HG03378 (cell line): ENCODE results near the gene SMAD3.
"Not testable (repeated sequence)": the region's sequence is repeated elsewhere in the genome, so short reads cannot be mapped to it uniquely, and the experiment has no call there.

Experiments
- ATAC-seq: cut with Tn5 transposase; IDR thresholded peaks from one replicate; pipeline ENCODE4 v1.9.1; 2021; ENCODE audit warnings: mild to moderate bottlenecking, moderate library complexity; ENCODE audit not compliant: unreplicated experiment

SMAD3 gene

DNA sequence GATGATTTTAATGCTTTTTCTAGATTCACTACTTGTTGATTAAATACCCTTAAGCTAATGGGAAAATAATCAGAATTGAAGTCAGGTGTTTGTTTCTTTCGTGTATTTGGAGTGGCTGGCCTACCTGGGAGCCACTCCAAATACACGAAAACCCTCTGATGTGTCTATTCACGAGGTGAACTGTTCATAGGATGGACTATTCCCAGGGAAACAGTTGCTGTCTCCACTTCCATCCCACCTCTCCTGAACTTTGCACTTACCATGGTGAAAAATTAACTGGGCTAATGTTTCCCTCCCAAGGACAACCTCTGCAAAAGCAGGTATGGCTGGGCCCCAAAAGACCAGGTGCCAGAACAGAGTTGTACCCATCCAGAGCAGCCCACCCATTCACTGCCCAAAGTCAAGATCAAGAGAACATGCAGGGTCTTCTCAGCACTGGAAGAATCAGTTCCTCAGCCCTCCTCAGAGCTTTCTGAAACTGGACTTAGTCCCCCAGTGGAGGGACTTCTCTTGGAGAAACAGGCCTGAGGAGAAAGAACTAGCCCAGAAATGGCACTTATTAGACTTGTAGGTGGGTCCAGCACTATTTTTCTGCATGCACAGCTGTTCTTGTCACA, 2.9 kb upstream of the SMAD3 start:
- ATAC-seq, result no peak

DNA sequence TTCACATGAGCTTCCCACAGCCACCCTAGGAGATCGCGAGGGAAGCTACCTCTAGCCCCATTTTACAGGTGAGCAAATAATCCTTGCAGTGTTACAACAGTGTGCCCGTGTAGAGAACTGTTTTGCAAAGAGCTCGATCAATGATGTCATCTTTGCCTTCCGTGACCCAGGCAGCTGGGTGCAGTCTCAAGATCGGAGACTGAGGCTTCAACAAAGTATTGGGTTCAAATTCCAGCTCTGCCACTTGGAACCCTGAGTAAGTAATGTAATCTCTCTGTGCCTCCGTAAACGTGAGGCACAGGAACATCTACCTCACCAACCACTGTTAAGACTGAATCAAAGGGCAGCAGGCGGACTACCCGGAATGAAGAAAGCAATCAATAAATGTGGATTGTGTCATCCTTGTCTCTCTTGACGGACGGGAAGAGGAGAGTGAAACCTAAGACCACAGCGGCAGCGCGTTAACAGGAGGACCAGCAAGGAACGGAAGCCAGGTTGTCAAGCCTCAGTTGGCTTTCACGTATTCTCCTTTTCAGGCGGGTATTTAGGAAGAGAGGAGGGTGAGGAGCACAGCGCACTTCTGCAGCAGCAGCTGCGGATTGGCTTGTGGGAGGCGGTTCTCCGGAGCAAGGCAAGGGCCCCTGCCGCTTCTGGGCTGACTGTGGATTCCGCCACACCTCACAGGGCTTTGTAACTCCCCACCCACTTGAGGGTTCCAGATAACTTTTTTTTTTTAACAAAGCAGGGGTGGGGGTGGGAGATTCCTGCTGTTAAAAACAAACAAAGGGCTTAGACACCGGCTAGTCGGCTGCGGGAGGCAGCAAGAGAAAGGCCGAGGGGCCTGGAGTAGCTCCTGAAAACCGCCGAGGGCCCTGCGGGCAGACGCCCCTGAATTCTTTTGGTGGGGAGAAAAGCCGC, 1.5 kb upstream of the SMAD3 start:
- no peak for ATAC-seq

DNA sequence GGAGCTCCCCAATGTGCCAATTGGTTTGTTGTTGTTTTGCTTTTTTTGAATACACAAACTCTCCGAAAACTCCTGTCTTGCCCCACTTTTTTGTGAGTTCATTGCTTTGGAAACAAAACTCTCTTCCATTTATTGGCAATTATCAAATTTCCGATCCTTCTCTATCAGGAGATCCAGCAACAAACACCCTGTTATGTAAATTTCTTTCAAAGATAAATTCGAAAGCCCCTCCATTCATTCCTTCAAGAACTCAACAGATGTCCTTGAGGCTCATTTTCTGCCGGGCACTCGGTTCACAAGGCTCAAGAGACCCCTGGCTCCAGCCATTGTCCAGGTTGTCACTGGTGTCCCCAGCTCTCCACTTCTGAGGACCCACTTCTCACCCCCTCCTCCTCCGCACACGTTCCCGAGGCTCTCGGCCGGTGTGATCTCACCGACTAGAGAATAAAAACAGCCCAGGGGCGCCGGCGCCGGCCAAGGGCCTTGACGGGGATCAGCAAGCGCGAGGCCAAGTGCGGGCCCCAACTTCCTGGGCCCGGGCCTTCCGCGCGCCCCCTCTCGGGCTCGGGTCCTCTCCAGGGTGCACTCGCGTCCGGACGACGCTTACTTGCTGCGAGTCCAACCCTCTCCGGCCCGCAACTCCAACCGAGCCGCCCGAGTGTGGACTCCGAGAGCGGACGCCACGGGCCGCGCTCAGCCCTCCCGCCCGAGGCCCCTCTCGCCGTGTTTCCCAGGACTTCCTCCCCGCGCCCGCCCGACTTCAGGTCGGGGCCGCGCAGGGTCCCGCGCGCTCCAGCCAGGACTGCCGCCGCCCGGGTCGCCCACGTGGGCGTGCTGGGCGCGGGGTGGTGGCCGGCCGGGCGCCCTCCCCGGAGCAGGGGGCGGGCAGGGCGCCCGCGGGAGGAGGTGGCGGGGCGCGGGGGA, 533 bp upstream of the SMAD3 start:
- ATAC-seq, result no peak

DNA sequence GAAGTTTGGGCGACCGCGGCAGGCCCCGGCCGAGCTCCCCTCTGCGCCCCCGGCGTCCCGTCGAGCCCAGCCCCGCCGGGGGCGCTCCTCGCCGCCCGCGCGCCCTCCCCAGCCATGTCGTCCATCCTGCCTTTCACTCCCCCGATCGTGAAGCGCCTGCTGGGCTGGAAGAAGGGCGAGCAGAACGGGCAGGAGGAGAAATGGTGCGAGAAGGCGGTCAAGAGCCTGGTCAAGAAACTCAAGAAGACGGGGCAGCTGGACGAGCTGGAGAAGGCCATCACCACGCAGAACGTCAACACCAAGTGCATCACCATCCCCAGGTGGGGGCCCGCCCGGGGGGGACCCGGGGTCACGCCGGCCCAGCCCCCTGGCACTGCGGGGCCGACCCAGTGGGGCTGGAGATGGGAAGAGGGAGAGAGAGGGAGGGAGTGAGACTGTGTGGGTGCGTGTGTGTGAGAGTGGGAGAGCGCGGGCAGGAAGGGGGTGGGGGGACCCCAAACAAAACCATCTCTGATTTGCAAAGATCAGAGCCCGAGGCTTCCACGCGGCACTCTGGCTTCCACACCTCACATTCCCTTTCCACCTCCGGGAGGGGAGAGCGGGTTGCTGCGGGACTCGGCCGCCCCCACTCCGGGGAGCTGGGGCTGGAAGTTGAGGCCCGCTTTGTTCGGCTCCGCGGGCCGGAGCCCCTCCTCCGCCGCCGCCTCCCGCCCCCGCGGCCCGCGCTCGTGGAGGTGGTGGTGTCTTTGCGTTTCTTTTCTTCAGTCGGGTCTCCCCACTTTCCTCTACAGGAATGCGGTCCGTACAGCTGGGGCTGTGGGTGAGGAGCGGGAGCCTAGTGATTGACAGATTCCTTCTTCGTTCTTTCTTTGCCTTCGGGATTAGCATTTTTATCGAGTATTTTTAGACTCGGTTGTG, 898 bp downstream of the SMAD3 start:
- no peak for ATAC-seq

DNA sequence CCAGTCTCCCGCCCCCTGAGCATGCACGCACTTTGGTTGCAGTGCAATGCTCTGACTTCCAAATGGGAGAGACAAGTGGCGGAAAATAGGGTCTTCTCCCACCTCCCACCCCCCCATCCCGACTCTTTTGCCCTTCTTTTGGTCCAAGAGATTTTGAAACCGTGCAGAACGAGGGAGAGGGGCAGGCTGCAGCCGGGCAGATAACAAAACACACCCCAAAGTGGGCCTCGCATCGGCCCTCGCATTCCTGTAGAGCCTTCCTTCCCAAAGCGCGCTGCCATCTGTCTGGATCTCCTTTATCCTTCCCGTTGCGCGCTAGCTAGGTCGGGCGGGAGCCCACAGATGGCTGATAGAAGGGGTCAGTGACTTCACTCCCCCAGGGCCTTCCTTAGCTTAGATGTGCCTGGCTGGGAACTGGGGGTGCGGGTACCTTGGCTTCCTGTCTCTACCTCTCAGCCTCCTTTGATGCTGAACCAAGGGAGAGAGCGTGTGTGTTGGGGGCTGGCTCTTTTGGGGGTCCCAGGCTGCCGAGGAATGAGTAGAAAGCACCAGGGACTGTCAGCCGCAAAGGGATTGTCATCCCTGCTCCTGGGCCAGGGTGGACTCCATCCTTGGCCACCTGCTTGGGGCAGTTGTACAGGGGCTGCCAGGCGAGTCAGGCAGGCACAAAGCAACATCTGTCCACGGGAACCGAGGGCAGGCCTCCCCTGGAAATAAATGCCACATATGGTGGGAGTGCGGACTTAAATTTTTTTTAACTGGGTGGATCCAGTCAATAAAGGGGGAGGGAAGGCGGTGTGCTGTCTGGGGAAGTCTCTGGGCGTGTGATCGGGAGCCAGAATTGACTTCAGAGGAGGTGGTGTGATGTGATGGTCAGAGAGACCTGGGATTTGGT, 1.8 kb downstream of the SMAD3 start:
- ATAC-seq, result no peak

DNA sequence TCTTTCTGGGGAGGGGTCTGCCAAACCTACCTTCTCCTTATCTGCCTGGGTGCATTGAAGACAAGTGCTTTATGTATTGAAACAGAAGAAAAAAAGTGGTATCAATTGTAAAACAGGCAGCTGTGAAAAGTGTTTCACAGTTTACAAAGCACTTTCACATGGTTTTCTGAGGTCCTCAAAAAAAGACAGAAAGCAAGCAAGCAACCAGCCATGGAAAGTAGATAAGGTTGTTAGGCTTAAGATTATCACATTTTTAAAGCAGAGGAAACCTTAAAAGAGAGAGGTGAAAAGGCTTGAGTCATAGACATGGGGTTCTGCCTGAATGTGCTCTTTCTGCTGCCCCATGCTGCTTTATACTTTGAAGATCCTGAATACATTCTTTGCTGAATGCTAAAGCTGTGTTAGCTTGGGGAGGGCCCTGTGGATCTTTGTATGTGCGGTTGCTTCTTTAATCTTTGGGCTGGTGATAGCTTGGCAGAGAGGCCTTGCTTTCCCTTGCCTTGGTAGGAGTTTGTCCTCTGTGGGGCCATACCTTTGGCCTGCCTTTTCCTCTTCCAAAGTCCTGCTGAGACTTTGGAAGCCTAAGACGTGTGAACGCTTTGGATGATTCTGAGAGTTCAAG, 2.6 kb downstream of the SMAD3 start:
- no peak for ATAC-seq

DNA sequence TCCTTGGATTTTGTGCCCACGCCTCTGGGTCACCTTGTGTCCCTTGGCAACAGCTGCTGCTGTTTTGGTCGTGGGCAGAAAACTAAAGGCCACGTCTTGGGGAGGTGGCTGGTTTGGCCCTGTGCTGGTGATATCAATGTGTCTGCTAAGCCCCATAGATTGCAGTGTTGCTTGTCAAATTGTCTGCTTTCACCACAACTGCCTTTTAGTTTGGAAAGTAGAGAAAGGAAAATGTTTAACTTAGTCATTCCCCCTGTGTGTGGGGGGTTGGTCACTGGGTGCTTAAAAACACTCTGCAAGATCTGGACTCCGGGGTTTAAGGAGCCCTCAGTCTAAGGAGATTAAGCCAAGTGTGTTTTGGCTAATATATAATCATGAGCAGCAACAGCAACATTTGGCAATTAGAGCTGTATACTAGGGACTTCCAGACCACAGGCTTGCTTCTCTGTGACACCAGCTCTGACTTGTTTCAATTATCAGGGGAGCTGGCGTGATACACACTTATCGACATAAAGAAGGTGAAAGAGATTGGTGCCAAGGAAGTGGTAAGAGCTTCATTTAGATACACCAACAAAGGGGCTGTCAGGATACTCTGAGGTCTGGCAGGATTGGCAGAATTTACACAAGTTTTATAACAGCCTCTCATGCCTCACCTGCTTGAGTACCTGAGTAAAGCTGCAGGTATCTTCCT, 3.5 kb downstream of the SMAD3 start:
- no peak for ATAC-seq

DNA sequence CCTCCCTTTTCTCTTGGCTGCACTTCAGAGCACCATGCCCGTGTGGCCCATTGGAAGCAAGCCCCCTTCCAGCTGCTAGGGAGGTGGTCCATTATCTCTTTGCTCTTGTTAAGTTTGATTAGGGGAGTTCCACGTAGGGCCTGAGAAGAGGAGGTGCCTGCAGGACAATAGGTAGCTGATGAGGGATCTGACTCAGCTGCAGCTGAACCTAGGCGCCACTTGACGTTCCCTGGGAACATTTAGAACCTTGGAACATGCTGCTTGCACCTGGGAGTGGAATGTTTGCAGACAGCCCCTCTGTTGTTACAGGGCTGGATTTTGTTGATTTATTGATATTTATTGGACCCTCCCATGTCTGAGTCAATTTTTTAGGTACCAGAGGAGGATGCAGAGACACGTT, 4.7 kb downstream of the SMAD3 start:
- no peak for ATAC-seq

DNA sequence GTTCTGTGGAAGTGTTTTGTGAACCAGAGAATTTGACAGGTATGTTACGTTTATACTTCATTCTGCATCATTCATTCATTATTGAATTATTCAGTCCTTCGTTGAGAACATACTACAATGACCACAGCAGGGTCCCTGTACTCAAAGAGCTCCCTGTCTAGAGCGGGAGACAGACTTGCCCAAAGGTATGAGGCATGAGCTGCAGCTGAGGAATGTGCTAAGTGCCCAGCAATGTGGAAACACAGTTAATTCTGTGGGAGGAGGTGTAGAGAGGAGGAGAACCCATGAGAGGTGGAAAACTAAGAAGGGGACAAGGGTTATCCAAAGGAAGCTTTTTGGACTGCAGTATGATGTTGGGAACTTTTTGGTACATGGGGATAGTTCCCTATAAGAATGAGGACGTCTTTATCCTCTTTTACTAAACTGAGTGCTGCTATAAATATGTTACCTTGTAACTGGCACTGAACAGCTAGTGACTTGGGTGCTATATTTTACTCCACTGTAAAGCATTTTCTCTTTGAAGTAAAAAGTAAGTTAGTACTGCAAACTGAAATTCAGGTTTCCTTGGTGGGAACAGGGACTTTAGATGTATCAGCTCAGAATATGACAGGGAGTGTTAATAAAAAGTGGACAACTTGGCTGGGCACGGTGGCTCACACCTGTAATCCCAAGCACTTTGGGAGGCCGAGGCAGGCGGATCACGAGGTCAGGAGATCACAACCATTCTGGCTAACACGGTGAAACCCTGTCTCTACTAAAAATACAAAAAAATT, 5.7 kb downstream of the SMAD3 start:
- no peak for ATAC-seq

DNA sequence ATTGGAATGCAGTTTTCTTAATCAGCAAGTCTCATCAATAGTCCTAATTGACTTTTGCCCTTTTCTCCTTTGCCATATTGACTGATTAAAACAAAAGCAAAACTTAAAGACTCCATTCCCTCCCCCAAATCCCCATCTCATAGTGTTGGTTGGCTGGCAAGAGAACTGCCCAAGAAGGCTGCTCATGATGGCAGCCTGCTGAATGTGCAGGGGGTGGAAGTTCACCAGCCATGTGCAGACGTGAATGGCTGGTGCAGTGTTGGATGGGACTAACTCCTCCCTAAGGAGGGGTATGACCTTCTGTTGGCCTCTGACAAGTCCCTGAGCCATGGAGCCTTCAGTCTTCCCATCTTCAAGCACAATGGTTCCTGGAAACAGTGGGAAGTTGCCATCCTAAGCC, 7.0 kb downstream of the SMAD3 start:
- no peak for ATAC-seq

DNA sequence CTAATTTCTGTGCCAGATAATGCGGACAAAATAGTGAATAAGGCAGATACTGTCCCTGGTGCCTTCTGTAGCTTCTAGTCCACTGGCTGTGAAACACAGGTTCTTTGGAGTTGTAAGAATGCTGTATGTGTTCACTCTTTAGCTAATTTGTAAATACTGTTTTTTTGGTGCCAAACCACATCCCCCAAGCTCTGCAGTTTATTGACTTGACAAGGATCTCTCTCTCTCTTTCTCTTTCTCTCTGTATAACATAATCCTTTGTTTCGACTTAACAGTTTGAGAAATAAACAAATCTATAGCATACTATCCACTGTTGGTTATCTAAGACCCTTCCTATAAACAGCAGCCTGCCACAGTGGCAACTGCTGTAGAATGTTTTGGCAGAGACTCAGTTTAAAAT, 7.6 kb downstream of the SMAD3 start:
- no peak for ATAC-seq

DNA sequence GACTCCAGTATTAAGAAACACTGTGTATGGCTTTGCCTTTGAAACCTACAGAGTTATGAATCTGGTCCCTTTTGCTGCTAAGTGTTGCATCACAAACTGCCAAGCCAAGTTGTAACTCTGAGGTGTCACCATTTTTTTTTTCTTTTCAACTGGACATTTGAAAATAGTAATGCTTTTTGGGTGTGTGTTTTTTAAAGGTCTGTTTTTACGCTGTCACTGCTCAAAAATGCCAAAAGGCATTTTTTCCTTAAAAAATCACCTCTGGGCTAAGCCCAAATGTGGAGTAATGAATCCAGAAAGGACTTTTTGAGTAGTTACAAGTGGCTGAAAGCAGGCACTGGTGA, 9.5 kb downstream of the SMAD3 start:
- ATAC-seq, result no peak

DNA sequence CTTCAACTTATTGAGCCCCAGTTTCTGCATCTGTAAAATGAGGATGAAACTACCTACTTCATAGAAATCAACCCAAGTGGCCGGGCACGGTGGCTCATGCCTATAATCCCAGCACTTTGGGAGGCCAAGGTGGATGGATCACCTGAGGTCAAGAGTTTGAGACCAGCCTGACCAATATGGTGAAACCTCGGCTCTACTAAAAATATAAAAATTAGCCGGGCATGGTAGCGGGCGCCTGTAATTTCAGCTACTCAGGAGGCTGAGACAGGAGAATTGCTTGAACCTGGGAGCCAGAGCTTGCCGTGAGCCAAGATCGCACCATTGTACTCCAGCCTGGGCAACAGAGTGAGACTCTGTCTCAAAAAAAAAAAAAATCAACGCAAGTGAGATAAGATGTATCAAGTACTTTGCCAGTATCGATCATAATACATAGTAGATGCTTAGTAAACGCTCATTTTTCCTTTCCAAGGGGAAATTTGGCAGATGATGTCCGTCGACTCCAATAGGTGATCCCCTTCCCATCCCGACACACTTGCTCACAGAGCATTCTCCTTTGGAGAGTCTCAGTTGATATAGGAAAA, 10.2 kb downstream of the SMAD3 start:
- ATAC-seq, result not testable (repeated sequence)

DNA sequence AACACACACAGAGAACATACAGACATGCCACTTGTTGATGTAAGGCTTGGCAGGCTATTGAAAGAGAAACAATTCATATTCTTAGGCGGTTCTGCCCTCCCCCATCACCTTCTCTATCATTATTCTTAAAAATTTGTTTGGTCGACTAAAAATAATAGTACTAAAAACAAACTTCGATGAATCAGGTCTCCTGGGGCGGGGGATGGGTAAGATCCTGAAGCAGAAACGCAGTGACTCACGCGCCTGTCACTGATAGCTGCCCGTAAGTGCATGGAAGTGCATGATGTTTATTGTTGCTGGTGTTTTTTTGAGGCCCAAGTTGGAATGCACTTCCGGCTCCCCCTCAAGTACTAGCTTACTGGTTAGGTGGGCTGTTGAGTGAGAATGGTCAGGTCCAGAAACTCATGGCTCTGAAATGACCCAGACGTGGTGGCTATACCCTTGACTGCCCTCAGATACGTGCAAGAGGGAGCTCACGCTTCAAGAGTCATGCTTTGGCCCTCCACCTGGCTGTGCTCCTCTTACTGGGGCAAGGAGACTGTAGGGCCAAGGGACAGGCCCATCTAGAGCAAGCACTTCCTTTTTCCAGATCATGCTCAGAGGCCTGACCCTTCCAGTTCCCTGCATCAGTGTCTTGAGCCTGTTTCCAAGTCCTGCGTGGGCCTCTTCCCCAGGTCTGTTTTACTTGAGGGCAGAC, 10.9 kb downstream of the SMAD3 start:
- no peak for ATAC-seq

DNA sequence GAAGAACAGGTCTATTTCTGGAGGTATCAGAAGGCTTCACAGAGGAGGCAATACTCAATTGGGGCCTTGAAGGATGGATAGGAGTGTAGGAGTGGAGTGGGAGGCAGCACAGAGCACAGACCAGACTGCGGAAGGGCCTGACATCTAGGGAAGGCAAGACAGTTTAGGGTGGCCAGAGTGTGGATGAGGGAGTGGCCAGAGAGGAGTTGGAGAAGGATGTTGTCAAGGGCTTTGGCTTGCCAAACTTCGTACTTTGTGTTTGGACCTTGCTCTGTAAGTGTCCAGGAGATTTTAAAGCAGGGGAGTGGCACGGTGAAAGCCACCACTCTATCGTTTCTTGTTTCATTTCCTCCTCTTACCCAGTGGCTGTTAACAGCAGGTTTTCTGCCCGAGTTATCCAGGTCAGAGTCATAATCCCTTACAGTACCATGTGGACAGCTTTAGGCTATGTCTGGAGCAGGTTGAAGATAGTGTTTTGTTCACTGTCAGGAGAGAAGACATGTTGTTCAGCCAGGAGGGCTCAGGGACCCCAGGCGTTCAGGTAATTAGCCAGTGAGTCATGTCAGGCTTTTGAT, 12.3 kb downstream of the SMAD3 start:
- ATAC-seq, result no peak

DNA sequence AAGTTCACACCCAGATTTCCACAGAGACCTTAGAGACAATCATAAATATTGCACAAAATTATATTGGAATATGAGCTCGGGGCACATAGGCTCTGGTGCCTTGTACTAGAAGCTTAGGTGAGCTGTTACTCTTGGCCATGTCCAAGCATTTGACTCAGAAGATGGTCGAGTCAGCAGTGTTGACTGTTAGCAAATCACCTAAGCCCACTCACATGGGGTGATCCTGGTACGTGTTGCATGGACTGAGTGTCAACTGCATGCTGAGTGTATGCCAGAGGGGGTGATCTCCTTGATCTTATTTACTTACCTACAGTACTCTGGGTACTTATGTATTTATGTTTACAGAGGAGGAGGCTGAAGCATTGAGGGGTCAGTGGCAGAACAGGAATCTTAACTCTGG, 14.0 kb downstream of the SMAD3 start:
- no peak for ATAC-seq
